RCC 7860 (cell line): ENCODE results near the gene PAQR3.
"Not testable (repeated sequence)": the region's sequence is repeated elsewhere in the genome, so short reads cannot be mapped to it uniquely, and the experiment has no call there.

Experiments used
- DNase-seq: peaks from one replicate; pipeline ENCODE4 v3.0.0-alpha.2; 2015; ENCODE audit warnings: low spot score
- FAIRE-seq: peaks from 2 replicates; lab custom pipeline; 2012; peaks lifted over from hg19 to GRCh38; lab: Jason Lieb, UNC

PAQR3 gene

DNA sequence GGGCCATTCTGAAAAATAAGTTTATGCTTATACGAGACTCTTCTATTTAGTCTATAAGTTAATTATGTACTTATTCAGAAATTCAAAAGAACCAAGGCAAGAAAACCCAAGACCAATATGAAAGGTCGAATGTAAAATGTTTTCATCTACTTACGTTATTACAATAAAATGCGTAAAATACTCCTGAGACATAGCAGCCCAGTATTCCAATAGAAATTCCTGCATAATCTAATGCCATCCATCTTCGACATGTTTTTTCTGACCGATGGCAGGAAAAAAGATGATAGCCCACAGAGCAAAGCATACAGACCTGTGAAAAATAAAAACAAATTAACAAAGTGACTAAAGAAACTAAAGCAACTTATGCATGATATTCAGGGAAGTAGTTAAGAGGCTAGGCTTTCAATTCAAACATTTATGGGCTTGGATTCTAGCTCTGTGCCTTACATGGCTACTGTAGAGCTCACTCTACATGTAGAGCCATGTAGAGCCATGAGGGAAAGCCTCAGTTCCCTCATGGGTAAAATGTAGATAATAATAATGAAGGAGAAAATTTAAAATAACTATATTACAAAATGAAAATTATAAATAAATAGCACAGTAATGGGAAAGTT, 9.1 kb downstream of the PAQR3 start:
- DNase-seq: no peak
- no peak for FAIRE-seq

- no peak for FAIRE-seq
- DNase-seq: no peak
Observed at GRCh38 chr4:78928835-78929234, 10.4 kb downstream of the PAQR3 start.

DNA sequence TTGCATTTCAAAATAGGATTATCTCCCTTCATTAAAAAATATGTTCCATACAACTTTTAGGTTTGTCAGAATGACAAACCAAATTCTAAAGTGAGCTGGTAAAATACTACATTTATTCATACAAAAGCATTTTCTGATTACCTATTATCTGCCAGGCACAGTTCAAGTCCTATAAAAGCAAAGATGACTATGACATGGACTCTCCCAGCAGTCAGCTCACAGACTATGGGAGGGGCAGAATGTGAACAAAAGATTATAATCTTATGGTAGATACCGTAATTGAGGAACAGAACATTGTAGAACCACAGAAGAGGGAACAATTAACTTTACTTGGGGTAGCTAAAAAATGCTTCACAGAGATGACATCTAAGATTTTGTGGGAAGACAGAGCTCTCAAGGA, 12.4 kb downstream of the PAQR3 start:
- FAIRE-seq (no peak), DNase-seq (no peak)

DNA sequence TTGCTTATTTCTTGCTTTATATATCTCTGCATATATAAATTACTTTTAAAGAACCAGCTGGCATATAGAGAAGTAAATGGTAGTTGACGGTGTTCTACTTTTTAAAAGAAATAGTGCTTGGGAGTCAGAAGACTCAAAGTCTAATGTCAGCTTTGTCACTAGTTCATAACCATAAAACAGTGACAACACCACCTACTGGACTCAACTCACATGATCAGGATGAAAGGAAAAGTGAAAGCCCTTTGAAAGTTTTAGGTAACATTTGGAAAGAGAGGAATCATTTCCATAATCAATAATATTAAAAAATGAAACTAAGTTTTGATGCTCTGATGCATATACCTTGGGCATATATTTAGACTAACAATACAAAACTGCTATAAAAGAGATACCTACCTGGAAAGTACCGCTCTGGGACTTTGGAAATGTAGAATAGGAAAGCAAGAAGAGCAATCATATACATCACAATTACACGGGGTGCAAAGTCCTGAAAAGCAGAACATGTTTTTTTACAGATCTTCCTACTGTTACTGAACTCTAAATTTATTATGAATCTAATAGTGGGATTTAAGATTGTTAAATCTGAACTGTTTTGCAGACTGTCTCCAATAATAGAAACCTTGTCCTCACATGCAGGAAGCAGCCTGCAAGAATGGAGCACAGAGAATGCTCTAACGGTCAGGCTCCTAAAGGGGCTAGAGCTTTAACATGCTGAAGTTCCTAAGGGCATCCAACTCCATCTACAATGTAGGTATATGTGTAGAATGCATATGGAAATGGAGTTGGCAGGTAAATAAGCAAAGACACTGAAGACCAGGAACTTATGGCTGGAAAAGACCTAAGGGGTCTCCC, 15.6 kb downstream of the PAQR3 start:
- DNase-seq (no peak), FAIRE-seq (no peak)

- no peak for DNase-seq
Observed at GRCh38 chr4:78922207-78922606, 17.0 kb downstream of the PAQR3 start.

GRCh38 chr4:78910612-78911011, 28.6 kb downstream of the PAQR3 start:
- no peak for DNase-seq
- no peak for FAIRE-seq

More at GRCh38 chr4:78922207-78922606, 17.0 kb downstream of the PAQR3 start:
- no peak for FAIRE-seq

- not testable (repeated sequence) for DNase-seq, FAIRE-seq
Observed at GRCh38 chr4:78908974-78909373, 30.3 kb downstream of the PAQR3 start.

GRCh38 chr4:78907638-78908037, 31.6 kb downstream of the PAQR3 start:
- DNase-seq (no peak), FAIRE-seq (no peak)

- DNase-seq (no peak), FAIRE-seq (no peak)
Observed at GRCh38 chr4:78904143-78904542, 35.1 kb downstream of the PAQR3 start.

GRCh38 chr4:78902298-78902697, 36.9 kb downstream of the PAQR3 start:
- no peak for DNase-seq
- FAIRE-seq: no peak

- DNase-seq (no peak), FAIRE-seq (no peak)
Observed at GRCh38 chr4:78901882-78902281, 37.4 kb downstream of the PAQR3 start.

- FAIRE-seq: no peak
- DNase-seq: no peak
Observed at GRCh38 chr4:78899302-78899701, 39.9 kb downstream of the PAQR3 start.

DNA sequence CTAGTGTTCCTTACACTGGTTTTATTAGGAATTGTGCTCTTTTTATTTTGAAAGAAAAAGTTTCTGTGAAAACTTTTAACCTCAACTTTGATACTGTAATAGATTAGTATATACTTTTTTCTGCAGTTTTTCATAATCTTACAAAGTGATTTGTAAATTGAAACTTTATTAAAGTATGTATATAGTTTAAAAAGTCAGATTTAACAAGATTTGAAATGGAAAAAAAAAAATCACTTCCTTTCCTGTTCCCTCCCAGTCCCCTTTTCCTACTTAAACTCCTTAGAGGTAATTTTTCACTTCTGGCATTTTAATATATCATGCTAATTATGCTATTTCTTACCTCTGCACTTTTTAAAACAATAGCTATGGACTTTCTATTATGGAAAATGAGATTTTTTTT, 49.3 kb downstream of the PAQR3 start:
- no peak for FAIRE-seq
- DNase-seq: no peak

GRCh38 chr4:78885598-78885997, 53.6 kb downstream of the PAQR3 start:
- FAIRE-seq: no peak
- no peak for DNase-seq

DNA sequence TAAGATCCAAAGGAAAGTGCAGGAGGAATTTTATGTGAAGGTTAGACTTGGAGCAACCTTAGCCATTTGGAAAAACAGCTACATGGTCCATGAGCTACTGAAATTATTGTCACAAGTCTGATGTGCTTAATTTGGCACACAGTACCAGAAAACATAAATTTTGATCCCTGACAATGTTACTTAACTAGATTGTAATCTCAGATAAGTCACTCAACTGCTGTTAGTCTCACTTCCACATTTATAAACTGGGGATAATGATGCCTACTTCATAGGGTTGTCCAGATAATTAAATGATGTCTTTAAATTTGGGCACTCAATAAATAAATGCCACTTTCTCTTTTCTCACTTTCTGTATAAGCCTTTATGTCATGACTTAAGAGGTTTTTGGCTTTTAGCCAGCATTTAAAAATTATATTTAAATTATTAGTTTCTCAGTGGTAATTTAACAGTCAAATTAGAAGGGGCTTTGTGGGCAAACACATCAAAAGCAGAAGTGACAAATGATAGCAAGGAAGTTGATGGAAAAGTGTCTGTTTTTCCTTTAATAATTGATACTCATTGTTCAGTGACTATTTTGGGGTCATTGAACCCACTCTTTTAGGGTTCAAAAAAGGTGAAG, 58.3 kb downstream of the PAQR3 start:
- FAIRE-seq: no peak
- DNase-seq: no peak

DNA sequence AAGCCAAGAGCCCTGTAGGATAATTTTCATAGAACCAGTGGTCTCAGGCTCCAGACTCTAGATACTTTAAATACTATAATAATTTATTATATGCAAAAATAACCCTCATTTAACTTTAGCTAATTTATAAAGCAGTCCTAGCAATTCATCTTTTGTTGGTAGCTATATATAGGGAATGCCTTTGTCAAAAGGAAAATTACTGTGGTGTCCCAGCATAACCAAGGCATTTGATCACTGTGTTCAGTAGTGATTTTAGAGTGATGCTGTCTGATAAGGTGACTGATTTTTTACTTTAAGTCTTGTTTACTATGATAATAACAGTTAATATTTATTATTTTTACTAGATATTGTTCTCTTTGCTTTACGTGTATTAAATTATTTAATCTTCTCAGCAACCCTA, 61.2 kb downstream of the PAQR3 start:
- DNase-seq (no peak), FAIRE-seq (no peak)

DNA sequence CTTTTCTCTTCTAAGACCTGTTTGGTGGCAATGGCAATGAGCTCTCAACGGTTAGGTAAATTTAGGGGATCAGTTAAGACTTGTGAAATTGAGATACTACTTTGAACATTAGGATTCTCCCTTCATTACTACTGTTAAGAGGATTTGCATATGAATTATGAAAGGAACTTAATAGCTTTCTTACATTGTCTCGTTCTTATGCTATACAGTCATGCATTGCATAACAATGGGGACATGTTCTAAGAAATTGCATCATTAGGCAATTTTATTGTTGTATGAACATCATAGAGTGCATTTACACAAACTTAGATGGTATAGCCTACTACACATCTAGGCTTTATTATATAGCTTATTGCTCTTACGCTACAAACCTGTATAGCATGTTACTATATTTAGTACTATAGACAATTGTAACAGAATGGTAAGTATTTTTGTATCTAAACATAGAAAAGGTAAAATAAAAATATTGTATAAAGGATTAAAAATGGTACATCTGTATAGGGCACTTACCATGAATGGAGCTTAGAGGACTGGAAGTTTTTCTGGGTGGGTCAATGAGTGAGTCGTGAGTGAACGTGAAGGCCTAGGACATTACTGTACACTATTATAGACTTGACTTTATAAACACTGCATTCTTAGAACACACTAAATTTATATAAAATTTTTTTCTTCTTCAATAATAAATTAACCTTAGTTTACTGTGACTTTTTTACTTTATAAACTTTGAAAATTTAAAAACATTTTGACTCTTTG, 62.5 kb downstream of the PAQR3 start:
- FAIRE-seq: no peak
- no peak for DNase-seq

DNA sequence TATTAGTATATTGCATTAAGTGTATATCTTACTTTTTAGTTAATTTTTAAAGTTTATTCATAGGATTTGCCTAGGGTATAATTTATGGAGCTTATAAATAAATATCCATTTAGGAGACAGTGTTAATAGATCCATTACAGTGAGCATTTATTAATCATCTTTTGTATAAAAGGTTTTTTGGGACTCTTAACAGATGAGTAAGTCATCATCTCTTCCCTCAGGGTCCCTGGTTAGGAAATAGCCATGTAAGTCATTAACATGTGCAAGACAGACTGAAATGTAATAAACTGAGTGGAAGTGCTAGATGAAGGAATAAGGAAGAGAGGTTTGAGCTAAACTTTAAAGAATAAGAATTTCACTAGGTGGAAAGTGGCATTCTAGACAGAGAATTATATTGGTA, 69.2 kb downstream of the PAQR3 start:
- DNase-seq (no peak), FAIRE-seq (no peak)

- FAIRE-seq: not testable (repeated sequence)
Observed at GRCh38 chr4:78868712-78869111, 70.5 kb downstream of the PAQR3 start.

DNA sequence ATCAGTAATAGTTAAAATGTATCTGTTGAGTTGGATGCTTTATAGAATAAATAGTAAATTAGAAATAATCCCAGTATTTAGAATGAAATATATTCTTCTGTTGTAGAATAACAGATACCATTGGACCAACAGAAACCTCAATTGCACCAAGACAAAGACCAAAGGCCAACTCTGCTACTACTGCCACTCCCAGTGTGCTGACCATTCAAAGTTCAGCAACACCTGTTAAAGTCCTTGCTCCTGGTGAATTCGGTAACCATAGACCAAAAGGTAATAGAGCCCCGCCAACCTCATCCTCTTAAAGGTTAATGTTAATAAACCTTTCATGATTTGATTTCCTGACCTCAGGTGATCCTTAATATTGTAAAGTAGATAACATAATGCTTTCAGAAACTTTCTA, 73.8 kb downstream of the PAQR3 start:
- DNase-seq: no peak
- FAIRE-seq: no peak

More at GRCh38 chr4:78868712-78869111, 70.5 kb downstream of the PAQR3 start:
- not testable (repeated sequence) for DNase-seq

DNA sequence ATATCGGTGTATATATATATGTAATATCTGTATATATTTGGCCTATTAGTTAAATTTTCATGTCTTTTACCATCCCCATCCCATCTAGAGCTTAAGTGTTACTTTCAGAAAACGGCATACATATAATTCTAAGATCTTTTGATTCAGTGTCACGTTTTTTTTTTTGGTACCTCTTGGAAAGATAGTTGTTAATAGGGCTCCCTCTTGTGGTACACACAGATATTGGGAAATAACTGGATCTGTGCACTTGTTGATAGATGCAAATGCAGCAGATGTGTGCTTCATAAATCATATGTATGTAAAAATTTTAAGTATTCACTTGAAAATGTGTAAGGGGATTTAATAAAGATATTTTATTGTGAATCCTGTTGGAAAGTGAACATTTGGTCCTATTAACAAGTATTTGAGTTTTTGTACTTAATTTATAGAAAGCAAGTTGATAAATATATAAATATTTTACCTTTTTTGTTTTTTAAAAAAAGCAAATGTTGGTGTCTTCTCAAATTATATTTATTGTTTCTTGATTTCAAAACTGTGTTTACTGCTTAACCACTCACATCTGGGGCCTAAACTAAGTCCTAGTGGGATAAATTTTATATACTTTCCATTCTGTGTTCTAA, 74.7 kb downstream of the PAQR3 start:
- FAIRE-seq: peak; percentile 80
- peak; percentile 61 for DNase-seq
